ENCODE results near the gene DCTN5.
"Not testable (repeated sequence)": the region's sequence is repeated elsewhere in the genome, so short reads cannot be mapped to it uniquely, and the experiment has no call there.

DCTN5 gene

DNA sequence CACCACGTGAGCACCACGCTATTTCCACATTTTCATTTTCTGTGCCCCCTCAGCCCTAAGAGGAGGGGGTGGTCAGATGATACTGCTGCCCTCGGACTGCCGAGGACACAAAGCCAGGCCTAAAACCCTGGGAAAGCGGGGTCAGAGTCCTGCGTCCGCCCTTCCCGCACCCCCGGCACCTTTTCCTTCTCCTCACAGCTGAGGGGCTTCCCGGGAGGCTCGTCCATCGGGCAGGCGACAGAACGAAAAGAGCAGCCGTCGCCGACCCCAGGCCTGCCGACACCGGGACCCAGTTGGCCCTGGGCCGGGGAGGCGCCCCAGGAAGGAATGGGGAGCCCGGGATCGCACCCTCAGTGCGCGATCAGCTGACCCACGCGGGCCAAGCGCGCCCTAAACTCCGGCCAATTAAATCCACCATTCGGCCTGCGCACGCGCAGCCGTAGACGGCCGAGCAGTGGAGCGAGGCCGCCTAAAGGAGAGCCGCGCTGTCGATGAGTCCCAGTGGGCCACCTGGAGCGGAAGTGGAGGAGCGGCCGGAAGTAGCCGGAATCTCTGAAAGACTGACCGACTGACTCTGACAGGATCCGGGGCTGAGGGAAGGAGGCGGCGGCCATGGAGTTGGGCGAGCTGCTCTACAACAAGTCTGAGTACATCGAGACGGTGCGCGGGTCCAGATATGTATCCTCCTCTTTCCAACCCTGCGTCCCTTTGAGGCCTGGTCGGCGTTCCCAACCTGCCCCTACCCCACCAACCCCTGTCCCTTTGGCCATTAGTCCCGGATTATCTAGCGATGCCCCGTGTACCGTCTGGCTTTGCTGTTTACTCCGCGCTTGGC is at the start of gene DCTN5, which contains the start of gene PALB2:
TSS of gene DCTN5 (plus strand) at position 536 of the 835 bp plus-strand sequence. CDS start at position 613, 77 bp downstream.
TSS of gene PALB2 (minus strand) at position 380 of the 835 bp plus-strand sequence. CDS start at position 227, 153 bp downstream.
- peak; percentile 76 for DNase-seq

DNA sequence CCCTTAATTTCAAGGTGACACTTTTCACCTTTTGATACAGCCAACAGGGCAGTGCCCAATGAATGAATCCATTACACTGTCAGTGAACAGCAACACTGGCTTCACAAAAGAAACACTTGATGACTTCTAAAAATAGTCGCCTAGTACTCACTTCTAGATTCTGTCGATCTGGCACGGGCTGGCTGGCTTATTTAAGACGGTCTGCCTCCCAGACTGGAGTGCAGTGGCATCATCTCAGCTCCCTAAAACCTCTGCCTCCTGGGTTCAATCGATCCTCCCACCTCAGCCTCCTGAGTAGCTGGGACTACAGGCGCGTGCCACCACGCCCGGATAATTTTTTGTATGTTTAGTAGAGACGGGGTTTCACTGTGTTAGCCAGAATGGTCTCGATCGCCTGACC is 47.1 kb upstream of the DCTN5 start:
- DNase-seq: no peak

DNA sequence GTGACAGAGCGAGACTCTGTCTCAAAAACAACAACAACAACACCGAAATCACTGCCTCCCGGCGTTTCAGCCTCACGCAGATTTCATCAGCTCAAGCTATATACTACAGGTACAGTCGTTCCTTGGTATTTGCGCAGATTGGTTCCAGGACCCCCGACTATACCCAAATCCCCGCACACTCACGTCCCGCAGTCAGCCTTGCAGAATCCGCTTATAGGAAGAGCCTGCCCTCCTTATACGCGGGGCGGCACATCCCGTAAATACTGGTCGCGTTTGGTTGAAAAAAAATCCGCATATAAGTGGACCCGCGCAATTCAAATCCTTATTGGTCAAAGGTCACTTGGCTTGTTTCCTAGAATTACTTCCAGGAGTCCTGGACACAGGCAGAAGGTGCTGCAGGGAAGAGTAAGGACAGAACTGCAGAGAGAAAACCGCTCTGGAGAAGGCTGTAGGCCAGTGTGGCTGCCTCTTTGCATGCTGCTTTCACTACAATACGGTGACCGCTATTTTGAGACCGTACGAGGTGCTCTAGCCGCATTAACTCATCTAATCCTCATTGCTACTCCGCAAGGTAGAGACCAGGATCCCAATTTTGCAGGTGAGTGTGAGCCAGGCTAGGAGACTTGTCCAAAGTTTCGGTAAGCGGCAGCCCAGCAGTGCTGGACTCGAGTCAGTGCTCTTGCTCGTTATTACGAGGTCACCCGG is 45.9 kb upstream of the DCTN5 start:
- no peak for DNase-seq

DNA sequence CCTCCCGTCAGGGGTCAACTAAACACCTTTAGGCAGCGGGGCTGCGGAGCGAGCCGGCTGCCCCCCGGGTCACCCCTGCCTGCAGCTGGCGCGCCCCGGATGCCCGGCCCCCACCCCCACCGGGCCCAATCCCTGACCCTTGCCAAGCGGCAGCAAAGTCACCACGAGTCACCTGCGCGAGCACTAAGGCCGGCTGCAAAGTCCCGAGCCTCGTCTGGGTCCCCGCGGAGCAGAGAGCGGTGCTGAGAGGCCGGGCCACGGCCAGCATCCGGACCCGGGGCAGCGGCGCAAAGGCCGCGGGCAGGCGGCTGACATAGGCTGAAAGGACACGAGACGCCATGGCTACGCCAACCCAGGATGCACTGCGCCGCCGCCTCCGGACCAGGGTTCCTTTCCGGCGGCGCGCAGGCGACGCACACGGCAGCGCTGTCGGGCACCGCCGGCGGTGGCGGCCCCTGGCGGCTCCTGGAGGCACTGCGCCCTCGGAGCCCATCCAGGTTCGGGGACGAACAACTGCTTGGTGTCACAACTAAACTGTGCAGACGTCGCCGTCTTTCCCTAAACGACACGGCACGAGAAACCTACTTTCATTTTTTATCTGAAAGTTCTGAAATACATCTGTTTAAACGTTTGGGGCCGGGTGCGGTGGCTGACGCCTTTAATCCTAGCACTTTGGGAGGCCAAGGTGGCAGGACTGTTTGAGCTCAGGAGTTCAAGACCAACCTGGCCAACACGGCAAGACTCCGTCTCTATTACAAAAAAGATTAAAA is 45.1 kb upstream of the DCTN5 start, which contains the start of gene NDUFAB1:
TSS of gene NDUFAB1 (minus strand) at position 366 of the 770 bp plus-strand sequence. CDS start at position 340, 26 bp downstream.
- peak; percentile 89 for DNase-seq

DNA sequence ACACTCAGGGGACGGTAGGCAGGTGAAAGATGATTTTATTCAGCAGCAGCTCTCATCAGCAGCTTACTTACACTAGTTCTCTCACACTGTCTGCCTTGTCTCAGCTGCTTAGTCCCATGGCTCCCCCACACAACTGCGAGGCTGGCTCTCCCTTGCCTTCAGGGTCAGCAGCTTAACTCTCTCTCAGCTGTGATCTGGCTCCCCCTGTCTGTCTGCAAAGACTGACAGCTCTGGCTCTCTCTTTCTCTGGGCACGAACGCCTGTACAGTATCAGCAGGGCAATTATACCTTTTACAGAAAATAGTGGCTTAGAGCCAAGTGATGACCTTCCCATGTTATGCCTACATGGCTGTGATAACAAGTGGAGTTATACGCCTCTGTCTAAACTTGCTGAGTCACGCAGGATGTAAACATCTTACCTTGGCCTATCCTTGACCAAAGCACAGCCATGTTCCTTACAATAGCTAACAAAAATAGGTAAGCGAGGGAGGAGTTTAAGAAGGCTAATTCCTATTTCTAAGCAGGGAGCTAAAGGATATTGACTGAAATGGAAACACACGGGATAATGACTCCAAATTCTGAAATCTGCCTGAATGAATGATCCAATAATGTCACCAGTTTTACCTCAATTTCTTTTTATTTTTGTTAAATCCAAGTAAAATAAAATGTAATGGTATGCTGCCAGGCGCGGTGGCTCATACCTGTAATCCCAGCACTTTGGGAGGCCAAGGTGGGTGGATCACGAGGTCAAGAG is 44.1 kb upstream of the DCTN5 start:
- no peak for DNase-seq

DNA sequence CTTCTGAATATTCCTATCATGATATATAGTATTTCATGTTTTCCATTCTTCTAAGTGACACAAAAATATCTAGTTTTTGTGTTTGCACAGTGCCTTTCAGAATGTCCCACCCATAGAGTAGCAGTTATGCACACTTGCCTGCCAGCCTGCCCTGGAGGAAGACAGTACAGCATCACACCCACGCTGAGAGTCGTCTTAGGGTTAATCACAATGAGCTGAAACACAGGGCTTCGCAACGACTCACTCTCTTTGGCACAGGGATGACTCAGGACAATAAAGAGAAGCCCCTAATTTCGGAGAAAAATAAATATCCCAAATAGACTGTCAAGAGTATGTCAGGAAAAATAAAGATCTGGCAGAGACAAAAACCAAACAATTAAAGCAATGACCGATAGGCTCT is 33.5 kb upstream of the DCTN5 start:
- no peak for DNase-seq

DNA sequence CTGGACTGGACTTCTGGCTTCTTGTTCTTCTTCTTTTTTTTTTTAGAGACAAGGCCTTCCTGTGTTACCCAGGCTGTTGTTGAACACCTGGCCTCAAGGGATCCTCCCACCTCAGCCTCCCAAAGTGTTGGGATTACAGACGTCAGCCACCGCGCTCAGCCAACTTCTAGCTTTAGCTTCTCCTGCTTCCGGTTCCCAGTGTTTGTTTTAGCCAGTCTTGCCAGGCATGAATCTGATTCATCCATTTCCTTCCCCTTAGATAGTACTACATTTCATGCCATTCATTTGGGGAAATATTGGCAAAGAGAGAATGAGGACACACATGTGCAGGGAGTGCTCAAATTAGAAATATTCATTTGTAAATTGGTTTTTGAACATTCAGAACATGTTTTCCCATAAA is 33.1 kb upstream of the DCTN5 start:
- DNase-seq: no peak

DNA sequence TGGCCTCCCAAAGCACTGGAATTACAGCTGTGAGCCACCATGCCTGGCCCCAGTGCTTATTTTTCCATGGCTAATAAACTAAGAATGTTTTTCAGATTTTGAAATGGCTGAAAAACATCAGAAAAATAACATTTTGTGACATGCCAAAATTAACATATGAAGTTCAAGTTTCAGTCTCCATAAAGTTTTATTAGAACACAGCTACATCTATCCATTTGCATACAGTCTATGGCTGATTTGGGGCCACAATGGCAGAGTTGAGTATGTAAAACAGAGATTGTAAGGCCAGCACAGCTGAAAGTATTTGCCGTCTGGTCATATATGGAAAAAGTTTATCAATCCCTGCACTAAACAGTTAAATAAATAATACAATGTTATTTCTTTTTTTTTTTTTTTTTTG is 31.3 kb upstream of the DCTN5 start:
- DNase-seq: no peak

DNA sequence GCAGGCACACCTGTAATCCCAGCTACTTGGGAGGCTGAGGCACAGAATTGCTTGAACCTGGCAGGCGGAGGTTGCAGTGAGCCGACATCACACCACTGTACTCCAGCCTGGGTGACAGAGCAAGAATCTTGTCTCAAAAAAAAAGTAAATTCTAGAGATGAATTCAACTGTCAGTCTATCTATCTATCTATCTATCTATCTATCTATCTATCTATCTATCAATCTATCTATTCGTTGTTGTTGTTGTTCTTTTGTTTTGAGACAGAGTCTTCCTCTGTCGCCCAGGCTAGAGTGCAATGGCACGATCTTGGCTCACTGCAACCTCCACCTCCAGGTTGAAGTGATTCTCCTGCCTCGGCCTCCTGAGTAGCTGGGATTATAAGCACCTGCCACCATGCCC is 30.4 kb upstream of the DCTN5 start:
- DNase-seq: not testable (repeated sequence)

DNA sequence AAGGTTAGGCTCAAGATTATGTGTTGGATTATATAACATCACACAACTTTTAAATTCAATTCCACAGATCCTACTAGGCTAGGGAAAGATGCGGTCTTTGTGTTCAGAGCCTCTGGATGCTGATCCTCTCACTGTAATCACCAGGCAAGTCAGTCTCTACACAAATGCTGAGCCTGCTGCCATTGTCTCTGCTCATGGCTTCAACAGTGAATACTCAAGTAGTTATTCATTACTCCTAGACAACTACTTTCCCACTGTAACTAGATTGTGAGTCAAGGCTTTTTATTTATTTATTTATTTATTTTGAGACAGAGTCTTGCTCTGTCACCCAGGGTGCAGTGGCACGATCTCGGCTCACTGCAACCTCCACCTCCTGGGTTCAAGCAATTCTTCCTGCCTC is 29.3 kb upstream of the DCTN5 start:
- no peak for DNase-seq

DNA sequence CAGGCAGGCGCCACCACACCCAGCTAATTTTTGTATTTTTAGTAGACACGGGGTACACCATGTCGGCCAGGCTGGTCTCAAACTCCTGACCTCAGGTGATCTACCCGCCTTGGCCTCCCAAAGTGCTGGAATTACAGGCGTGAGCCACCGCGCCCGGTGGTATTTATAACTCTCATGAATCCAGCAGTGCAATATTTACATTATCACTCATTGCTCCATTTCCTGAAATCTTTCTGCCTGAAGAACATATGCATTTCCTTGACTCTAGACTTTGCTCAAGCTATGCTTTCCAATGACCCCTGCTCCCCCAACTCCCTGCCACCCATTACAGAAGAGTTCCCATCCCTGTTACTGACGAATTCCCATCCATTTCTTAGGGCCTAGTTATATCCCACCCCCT is 25.5 kb upstream of the DCTN5 start:
- no peak for DNase-seq

DNA sequence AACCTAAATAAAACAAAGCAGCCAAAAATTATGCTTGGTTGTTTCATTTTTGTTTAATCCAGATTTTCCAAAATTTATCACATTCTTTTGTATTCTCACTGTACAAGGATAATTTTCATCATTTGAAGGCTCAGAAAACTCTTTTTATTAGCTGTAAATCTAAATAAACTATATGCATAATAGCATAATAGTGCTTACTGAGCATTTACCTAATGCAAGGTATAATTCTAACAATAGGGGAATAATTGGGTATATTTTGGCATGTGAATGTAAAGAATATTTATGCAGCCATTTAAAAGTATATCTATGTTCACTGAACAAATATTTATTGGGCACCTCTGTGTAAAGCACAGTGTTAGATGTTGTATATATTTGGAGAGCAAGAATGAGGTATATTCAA is 17.2 kb upstream of the DCTN5 start:
- no peak for DNase-seq

DNA sequence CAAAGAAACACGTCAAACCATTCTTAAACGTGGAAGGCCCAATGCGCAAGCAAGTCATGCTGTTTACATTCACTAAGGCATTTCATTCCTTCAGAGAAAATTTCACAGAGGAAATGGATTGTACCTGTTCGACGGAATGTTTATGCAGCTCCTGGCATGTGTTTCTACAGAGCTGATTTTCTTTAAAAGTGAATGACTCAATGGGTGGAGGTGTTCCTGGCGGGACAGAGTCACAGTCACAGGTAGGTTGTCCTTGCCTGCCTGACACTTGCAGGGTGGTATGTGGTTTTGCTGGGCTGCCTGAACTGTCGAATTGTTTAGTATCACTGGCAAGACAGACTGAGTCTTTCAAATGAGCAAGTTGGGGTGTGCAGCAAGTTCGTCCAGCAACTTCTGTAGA is 11.8 kb upstream of the DCTN5 start:
- DNase-seq: no peak

DNA sequence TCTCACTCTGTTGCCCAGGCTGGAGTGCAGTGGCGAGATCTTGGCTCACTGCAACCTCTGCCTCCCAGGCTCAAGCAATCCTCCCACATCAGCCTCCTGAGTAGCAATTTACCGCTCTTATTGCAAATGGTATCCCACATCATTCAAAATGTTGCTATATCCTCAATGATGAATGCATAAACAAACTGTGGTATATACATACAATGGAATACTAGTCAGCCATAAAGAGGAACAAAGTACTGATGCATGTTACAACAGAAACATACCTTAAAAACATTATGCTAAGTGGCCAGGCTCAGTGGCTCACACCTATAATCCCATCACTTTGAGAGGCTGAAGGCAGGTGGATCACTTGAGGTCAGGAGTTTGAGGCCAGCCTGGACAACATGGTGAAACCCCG is 9.4 kb upstream of the DCTN5 start:
- not testable (repeated sequence) for DNase-seq

DNA sequence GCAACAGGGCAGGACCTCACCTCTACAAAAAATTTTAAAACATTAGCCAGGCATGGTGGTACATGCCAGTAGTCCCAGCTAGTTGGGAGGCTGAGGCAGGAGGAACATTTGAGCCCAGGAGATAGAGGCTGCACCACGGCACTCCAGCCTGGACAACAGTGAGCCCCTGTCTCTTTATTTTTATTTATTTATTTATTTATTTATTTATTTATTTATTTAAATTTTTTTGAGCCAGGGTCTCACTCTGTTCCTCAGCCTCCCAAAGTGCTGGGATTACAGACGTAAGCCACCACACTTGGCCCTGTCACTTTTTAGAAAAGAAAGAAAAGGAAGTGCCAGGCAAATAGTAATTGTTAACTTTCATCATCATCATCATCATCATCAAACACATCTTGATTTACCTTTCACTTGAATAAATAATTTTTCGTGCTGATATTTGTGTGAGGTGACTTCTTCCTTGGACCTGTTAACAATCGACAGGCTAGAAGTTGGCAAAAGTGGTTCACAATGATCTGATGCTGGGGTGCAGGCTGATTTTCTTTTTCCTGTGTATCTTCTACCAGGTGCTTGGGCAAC is 6.7 kb upstream of the DCTN5 start:
- DNase-seq: no peak

DNA sequence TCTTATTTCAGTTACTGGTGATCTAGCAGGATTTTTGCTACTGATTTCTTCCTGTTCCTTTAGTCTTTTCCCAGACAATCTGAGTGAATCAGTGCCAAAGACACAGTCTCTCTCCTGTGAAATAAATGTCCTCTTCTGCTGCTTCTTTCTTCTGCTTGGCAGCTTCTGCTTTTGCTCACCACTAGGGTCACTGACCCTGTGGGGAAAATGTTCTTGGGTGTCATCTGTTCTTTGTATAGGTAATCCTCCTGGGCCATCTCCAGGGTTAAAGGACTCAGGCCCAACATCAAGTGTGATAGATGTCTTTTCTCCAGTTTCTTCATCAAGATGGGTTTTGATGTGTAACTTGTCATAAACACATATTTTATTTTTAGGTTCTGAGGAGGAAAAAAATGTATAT is 5.3 kb upstream of the DCTN5 start:
- no peak for DNase-seq

DNA sequence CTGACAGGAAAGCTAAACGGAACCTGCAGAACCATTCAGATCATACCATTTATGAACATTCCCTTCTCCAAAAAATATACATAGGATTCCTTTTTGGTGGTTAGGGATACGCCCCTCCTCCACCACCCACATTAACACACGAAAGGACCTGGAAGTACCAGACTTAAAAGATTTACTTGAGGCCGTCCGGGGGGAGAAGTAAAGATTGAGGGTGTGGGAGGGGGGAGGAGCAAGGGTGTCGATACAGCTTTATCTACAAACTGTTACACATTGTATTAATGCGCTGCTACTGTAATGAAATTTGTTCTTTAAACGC is 693 bp upstream of the DCTN5 start:
- DNase-seq: no peak

DNA sequence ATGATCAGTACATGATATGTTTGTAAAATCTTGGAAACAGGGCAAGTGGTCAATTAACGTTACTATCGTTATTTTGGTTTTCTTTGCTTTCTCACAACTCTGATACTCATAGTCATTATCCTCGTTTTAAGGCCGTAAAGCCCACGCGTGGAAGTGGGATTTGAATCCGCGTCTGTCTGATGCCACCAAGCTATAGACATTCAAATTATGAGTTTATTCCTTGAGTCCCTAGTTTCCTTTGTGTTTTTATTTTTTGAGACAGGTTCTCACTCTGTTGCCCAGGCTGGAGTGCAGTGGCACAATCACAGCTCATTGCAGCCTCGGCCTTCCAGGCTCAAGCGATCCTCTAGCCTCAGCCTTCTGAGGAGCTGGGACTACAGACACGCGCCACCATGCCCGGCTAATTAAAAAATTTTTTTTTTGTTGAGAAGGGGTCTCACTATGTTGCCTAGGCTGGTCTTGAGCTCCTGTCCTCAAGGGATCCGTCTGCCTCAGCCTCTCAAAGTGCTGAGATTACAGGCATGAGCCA is 1.0 kb downstream of the DCTN5 start:
- no peak for DNase-seq

DNA sequence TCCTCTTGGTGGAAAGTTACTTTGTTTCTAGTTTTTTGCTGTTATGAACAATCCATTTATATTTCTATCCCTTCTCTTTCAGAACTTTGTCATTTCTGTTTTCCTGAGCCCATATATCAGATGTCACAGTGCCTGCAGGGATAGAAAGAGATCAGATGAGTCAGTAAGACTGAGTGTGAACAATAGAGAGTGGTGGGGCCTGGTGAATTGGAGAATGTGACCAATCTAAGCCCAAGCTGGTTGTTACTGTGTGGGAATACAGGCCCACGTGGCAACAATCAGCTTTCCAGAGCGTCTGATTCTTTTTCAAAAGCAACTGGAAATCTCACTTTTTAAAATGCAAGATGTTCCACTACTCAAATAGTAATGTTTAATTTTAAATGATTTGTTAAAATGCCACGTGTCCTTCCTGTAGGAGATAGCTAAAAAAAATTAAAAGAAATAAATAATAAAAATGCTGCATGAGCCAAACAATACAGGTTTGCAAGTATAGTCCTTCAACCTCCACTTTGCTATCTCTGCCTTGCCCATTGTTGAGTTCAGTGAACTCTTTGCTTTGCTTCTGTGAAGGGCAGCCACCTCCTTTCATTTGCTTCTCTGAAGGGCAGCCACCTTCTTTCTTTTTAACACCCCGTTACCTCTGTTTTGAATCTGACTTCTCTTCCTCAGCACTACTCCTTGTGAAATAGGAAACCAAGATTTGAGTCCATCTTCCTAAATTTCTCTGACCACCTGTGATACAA is 9.6 kb downstream of the DCTN5 start:
- no peak for DNase-seq

DNA sequence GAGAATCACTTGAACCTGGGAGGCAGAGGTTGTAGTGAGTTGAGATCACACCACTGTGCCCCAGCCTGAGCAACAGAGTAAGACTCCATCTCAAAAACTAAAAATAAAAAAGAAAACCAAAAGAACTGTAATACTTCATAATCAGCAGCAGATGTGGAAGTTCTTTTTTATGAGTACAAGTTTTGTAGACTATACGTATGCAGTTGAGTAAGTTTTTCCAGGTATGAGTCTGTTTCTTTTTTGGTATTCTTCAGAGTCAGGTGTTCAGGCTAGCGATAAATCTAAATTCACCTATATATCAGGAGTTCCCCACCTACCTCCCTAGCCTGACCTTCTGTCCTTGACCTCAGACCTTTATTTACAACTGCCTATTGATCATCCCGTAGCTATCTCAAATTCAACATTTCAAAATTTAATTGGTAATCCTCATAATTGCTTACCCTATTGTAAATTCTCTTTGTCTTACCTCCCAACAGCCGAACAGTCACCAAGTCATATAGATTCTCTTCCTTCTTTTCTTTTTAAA is 10.7 kb downstream of the DCTN5 start:
- DNase-seq: no peak

DNA sequence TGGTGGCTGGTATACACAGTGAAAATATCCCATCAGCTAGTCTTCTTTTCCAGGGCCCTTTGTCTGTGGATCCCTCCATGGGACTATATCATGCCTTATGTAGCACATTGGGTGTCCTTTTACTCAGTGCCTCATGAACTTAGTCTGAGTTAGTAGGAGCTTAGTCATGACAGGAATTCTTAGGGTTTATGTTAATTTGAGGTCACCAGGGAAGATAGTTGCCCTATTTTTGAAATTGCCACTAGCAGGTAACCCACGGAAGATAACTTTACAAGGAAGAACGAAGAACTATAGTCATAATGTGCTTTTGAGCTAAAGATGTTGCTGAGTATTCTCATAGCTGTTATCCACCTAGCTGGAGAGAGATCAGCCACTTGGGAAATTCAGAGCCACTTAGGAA is 22.7 kb downstream of the DCTN5 start:
- DNase-seq: no peak

Measured in activated CD4-positive, alpha-beta T cell treated with anti-CD3 and anti-CD28 coated beads, Interleukin-2, amount 50 U/mL, for 1 hour (primary cell).